ENCODE measurements around the gene SLITRK3. TPM values are rescaled to one million over a fixed set of nuclear protein-coding genes. Genes with fewer than 3 reads are reported as not detected.

SLITRK3 gene
- total and polyA plus RNA-seq, 2 donors (not counting 1 experiment from before 2014, with no cell fraction given) = not detected

- ATAC-seq (ENCODE audit: low read depth) (peak; percentile 60), DNase-seq (peak; percentile 33)
- intact Hi-C loops (cut with micrococcal nuclease) = no loop called here
- H3K4me3 ChIP-seq (ENCODE audit: control extremely low read depth in 1 of 5, extremely low read depth in 1 of 5, insufficient read depth in 1 of 5, low read depth in 2 of 5, low read length in 4 of 5) = no peak overlapping the region
- no peaks in the 10 kb centered on the region for H4K20me1 ChIP-seq (ENCODE audit: control insufficient read depth, insufficient read depth, low read length, poor library complexity, severe bottlenecking)
- no peaks in the 10 kb centered on the region for H3K36me3 ChIP-seq (replicated peaks in 1 of 2; ENCODE audit: control extremely low read depth in 1 of 2, control insufficient read depth in 1 of 2, extremely low read depth in 1 of 2, insufficient read depth in 2 of 2, low read length in 1 of 2)
- Mint-ChIP-seq H3K4me1 (no peaks in the 10 kb centered on the region), H3K27ac (no peak overlapping the region), H3K27me3 (peaks cover 3% of the 10 kb centered on the region), H3K4me3 (no peak overlapping the region), H3K9me3 (ENCODE audit: insufficient read depth) (no peaks in the 10 kb centered on the region)
- no peak overlapping the region for H2AFZ ChIP-seq (ENCODE audit: insufficient read depth, low read depth, low read length, poor library complexity, severe bottlenecking)
- WGBS (ENCODE audit: insufficient coverage) = 0% methylated on average over 2 of the region's 8 CpGs
- H3K27me3 ChIP-seq (replicated peaks in 1 of 4; ENCODE audit: control extremely low read depth in 1 of 4, control insufficient read depth in 3 of 4, insufficient read depth in 4 of 4, low read length in 3 of 4) = no peaks in the 10 kb centered on the region
- POLR2A ChIA-PET = no interaction called here
- peaks cover 0 to 3% (median 0%) of the 10 kb centered on the region in 3 donors for H3K9me3 ChIP-seq (ENCODE audit: control extremely low read depth in 1 of 3, control insufficient read depth in 2 of 3, insufficient read depth in 1 of 3, low read length in 2 of 3)
- TF ChIP-seq CTCF (IDR thresholded peaks at IDR 0.05) = peak; percentile 77
- TF ChIP-seq EZH2 (IDR thresholded peaks at IDR 0.05; ENCODE audit: borderline replicate concordance, insufficient read depth, low read depth, low read length, poor library complexity, severe bottlenecking) = no peak
- CTCF ChIA-PET = no interaction called here
- no peak overlapping the region for H3K9ac ChIP-seq (ENCODE audit: low read length)
- no peak overlapping the region for H3K27ac ChIP-seq (ENCODE audit: low read length in 2 of 2)
- H3K4me1 ChIP-seq (ENCODE audit: control insufficient read depth in 2 of 2, insufficient read depth in 2 of 2, low read length in 2 of 2) = no peaks in the 10 kb centered on the region
- no peaks in the 10 kb centered on the region for H3K79me2 ChIP-seq (ENCODE audit: control insufficient read depth, insufficient read depth, low read length)
- no peak overlapping the region for H3K4me2 ChIP-seq (replicated peaks; ENCODE audit: low read depth, low read length, poor library complexity, severe bottlenecking)
Measured at GRCh38 chr3:165185707-165186327, 10.4 kb downstream of the SLITRK3 start.

DNA sequence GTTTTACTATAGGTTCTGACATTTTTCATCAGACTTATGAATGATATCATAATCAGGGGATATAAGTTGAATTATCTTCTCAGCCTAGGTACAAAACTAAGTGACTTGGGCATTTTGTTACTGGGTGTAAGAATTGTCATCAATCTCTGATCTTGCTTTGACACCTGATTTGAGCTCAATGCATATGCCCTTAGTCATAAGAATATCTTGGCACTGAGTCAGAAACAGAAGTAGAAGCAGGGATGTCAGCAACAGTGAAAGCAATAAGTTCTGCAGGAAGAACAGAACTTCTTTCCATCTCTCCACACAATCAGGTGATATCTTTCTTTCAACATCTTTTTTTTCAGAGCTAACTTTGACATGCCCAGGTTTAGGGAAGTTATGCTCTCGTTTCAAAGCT lies 14.6 kb downstream of the SLITRK3 start:
- no peaks in the 10 kb centered on the region for H3K79me2 ChIP-seq (ENCODE audit: control insufficient read depth, insufficient read depth, low read length)
- H3K27ac Mint-ChIP-seq = no peak overlapping the region
- H3K27ac ChIP-seq (ENCODE audit: low read length in 2 of 2) = no peak overlapping the region
- peaks cover 3% of the 10 kb centered on the region for H3K27me3 Mint-ChIP-seq
- no peaks in the 10 kb centered on the region for H4K20me1 ChIP-seq (ENCODE audit: control insufficient read depth, insufficient read depth, low read length, poor library complexity, severe bottlenecking)
- H3K36me3 ChIP-seq (replicated peaks in 1 of 2; ENCODE audit: control extremely low read depth in 1 of 2, control insufficient read depth in 1 of 2, extremely low read depth in 1 of 2, insufficient read depth in 2 of 2, low read length in 1 of 2) = no peaks in the 10 kb centered on the region
- H3K4me3 ChIP-seq (ENCODE audit: control extremely low read depth in 1 of 5, extremely low read depth in 1 of 5, insufficient read depth in 1 of 5, low read depth in 2 of 5, low read length in 4 of 5) = no peak overlapping the region
- ATAC-seq (ENCODE audit: low read depth) = no peak
- H2AFZ ChIP-seq (ENCODE audit: insufficient read depth, low read depth, low read length, poor library complexity, severe bottlenecking) = no peak overlapping the region
- no peak for TF ChIP-seq EZH2 (IDR thresholded peaks at IDR 0.05; ENCODE audit: borderline replicate concordance, insufficient read depth, low read depth, low read length, poor library complexity, severe bottlenecking)
- TF ChIP-seq CTCF (IDR thresholded peaks at IDR 0.05) = no peak
- no peak for DNase-seq
- H3K4me2 ChIP-seq (replicated peaks; ENCODE audit: low read depth, low read length, poor library complexity, severe bottlenecking) = no peak overlapping the region
- no peaks in the 10 kb centered on the region for H3K4me1 ChIP-seq (ENCODE audit: control insufficient read depth in 2 of 2, insufficient read depth in 2 of 2, low read length in 2 of 2)
- intact Hi-C loops (cut with micrococcal nuclease) = no loop called here
- ChIA-PET CTCF (no interaction called here), POLR2A (no interaction called here)
- H3K27me3 ChIP-seq (replicated peaks in 1 of 4; ENCODE audit: control extremely low read depth in 1 of 4, control insufficient read depth in 3 of 4, insufficient read depth in 4 of 4, low read length in 3 of 4) = no peaks in the 10 kb centered on the region
- no peak overlapping the region for H3K9ac ChIP-seq (ENCODE audit: low read length)
- H3K9me3 ChIP-seq (ENCODE audit: control extremely low read depth in 1 of 3, control insufficient read depth in 2 of 3, insufficient read depth in 1 of 3, low read length in 2 of 3) = no peaks in the 10 kb centered on the region
- H3K4me3 Mint-ChIP-seq = no peak overlapping the region
- no peaks in the 10 kb centered on the region for H3K4me1 Mint-ChIP-seq
- WGBS (ENCODE audit: insufficient coverage) = no CpG with 5 or more reads among the region's 1 CpG
- no peaks in the 10 kb centered on the region for H3K9me3 Mint-ChIP-seq (ENCODE audit: insufficient read depth)
